ENCODE results near the gene C4orf54.

The C4orf54 gene

GRCh38 chr4:99654361-99654761 lies 3.3 kb downstream of the C4orf54 start:
- no peak for DNase-seq
- in situ Hi-C loops (cut with HindIII; ENCODE audit: low pct_ligation_motif_present, low pct_unique_long_range_greater_than_20kb, low sequenced_read_pairs), result no loop called here

- DNase-seq, result no peak
- in situ Hi-C loops (cut with HindIII; ENCODE audit: low pct_ligation_motif_present, low pct_unique_long_range_greater_than_20kb, low sequenced_read_pairs), result no loop called here
Measured at GRCh38 chr4:99653916-99654315, 3.7 kb downstream of the C4orf54 start.

- DNase-seq, result no peak
- in situ Hi-C loops (cut with HindIII; ENCODE audit: low pct_ligation_motif_present, low pct_unique_long_range_greater_than_20kb, low sequenced_read_pairs), result no loop called here
Measured at GRCh38 chr4:99652596-99653436, 4.8 kb downstream of the C4orf54 start.

GRCh38 chr4:99651811-99652485 lies 5.7 kb downstream of the C4orf54 start:
- DNase-seq, result no peak
- in situ Hi-C loops (cut with HindIII; ENCODE audit: low pct_ligation_motif_present, low pct_unique_long_range_greater_than_20kb, low sequenced_read_pairs), result no loop called here

- in situ Hi-C loops (cut with HindIII; ENCODE audit: low pct_ligation_motif_present, low pct_unique_long_range_greater_than_20kb, low sequenced_read_pairs), result no loop called here
- no peak for DNase-seq
Measured at GRCh38 chr4:99651016-99651769, 6.4 kb downstream of the C4orf54 start.

- DNase-seq, result no peak
Measured at GRCh38 chr4:99649778-99650177, 7.8 kb downstream of the C4orf54 start.

GRCh38 chr4:99649208-99649607 lies 8.4 kb downstream of the C4orf54 start:
- no peak for DNase-seq
- in situ Hi-C loops (cut with HindIII; ENCODE audit: low pct_ligation_motif_present, low pct_unique_long_range_greater_than_20kb, low sequenced_read_pairs), result no loop called here

More at GRCh38 chr4:99649778-99650177, 7.8 kb downstream of the C4orf54 start:
- in situ Hi-C loops (cut with HindIII; ENCODE audit: low pct_ligation_motif_present, low pct_unique_long_range_greater_than_20kb, low sequenced_read_pairs), result no loop called here

GRCh38 chr4:99648321-99648720 lies 9.3 kb downstream of the C4orf54 start:
- DNase-seq, result no peak

GRCh38 chr4:99647071-99647470 lies 10.6 kb downstream of the C4orf54 start:
- in situ Hi-C loops (cut with HindIII; ENCODE audit: low pct_ligation_motif_present, low pct_unique_long_range_greater_than_20kb, low sequenced_read_pairs), result no loop called here
- no peak for DNase-seq

More at GRCh38 chr4:99648321-99648720, 9.3 kb downstream of the C4orf54 start:
- in situ Hi-C loops (cut with HindIII; ENCODE audit: low pct_ligation_motif_present, low pct_unique_long_range_greater_than_20kb, low sequenced_read_pairs), result no loop called here

- in situ Hi-C loops (cut with HindIII; ENCODE audit: low pct_ligation_motif_present, low pct_unique_long_range_greater_than_20kb, low sequenced_read_pairs), result no loop called here
- no peak for DNase-seq
Measured at GRCh38 chr4:99645638-99646037, 12.0 kb downstream of the C4orf54 start.

- in situ Hi-C loops (cut with HindIII; ENCODE audit: low pct_ligation_motif_present, low pct_unique_long_range_greater_than_20kb, low sequenced_read_pairs), result no loop called here
- DNase-seq, result no peak
Measured at GRCh38 chr4:99645036-99645435, 12.6 kb downstream of the C4orf54 start.

- no peak for DNase-seq
- in situ Hi-C loops (cut with HindIII; ENCODE audit: low pct_ligation_motif_present, low pct_unique_long_range_greater_than_20kb, low sequenced_read_pairs), result no loop called here
Measured at GRCh38 chr4:99644453-99644852, 13.2 kb downstream of the C4orf54 start.

- DNase-seq, result no peak
- in situ Hi-C loops (cut with HindIII; ENCODE audit: low pct_ligation_motif_present, low pct_unique_long_range_greater_than_20kb, low sequenced_read_pairs), result no loop called here
Measured at GRCh38 chr4:99642725-99643489, 14.7 kb downstream of the C4orf54 start.

GRCh38 chr4:99640676-99641075 lies 17.0 kb downstream of the C4orf54 start:
- DNase-seq, result no peak
- in situ Hi-C loops (cut with HindIII; ENCODE audit: low pct_ligation_motif_present, low pct_unique_long_range_greater_than_20kb, low sequenced_read_pairs), result no loop called here

- in situ Hi-C loops (cut with HindIII; ENCODE audit: low pct_ligation_motif_present, low pct_unique_long_range_greater_than_20kb, low sequenced_read_pairs), result no loop called here
- DNase-seq, result no peak
Measured at GRCh38 chr4:99637174-99637573, 20.5 kb downstream of the C4orf54 start.

GRCh38 chr4:99636422-99636821 lies 21.2 kb downstream of the C4orf54 start:
- DNase-seq, result no peak
- in situ Hi-C loops (cut with HindIII; ENCODE audit: low pct_ligation_motif_present, low pct_unique_long_range_greater_than_20kb, low sequenced_read_pairs), result no loop called here

- DNase-seq, result no peak
- in situ Hi-C loops (cut with HindIII; ENCODE audit: low pct_ligation_motif_present, low pct_unique_long_range_greater_than_20kb, low sequenced_read_pairs), result no loop called here
Measured at GRCh38 chr4:99635601-99636000, 22.0 kb downstream of the C4orf54 start.

GRCh38 chr4:99634742-99635360 lies 22.8 kb downstream of the C4orf54 start:
- in situ Hi-C loops (cut with HindIII; ENCODE audit: low pct_ligation_motif_present, low pct_unique_long_range_greater_than_20kb, low sequenced_read_pairs), result no loop called here

More at GRCh38 chr4:99634742-99635360, 22.8 kb downstream of the C4orf54 start:
- no peak for DNase-seq
